ENCODE measurements around the gene KCND3. TPM values are rescaled to one million over a fixed set of nuclear protein-coding genes. Genes with fewer than 3 reads are reported as not detected.

KCND3 gene
- total RNA-seq, 1 donor from 2014 or later, result 0.15 TPM

DNA sequence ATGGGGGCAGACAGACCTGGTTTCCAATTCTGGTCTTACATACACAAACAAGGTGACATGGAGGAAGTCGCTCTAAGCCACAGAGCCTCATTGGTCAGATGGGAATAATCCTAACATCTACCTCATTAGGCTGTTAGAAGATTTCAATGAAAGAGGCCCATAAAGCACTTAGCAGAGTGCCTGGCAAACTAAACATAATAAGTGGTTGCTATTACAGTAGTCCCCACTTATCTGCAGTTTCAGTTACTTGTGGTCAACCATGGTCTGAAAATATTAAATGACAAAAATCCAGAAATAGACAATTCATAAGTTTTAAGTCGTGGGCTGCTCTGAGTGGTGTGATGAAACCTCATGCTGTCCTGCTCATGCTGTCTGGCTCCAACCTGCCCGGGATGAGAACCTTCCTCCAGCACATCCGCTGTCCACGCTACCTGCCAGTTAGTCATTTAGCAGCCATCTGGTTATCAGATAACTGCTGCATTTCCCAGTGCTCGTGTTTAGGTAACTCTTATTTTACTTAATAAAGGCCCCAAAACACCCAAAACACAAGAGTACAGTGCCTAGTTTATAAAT lies 121.5 kb downstream of the KCND3 start:
- no peak overlapping the region for H3K27ac Mint-ChIP-seq (ENCODE audit: unreplicated experiment)
- TF ChIP-seq CTCF (IDR thresholded peaks at IDR 0.05; ENCODE audit: unreplicated experiment), result no peak
- no peak for DNase-seq (ENCODE audit: low spot score)
- H3K27me3 Mint-ChIP-seq (ENCODE audit: unreplicated experiment), result no peaks in the 10 kb centered on the region
- H3K9me3 Mint-ChIP-seq (ENCODE audit: unreplicated experiment), result no peaks in the 10 kb centered on the region
- H3K4me1 Mint-ChIP-seq (ENCODE audit: unreplicated experiment), result peaks cover 19% of the 10 kb centered on the region
- no peak overlapping the region for H3K4me3 Mint-ChIP-seq (ENCODE audit: unreplicated experiment)
- no peaks in the 10 kb centered on the region for H3K36me3 Mint-ChIP-seq (ENCODE audit: low read depth, unreplicated experiment)

- peaks cover 26% of the 10 kb centered on the region for H3K4me1 Mint-ChIP-seq (ENCODE audit: unreplicated experiment)
- DNase-seq (ENCODE audit: low spot score), result peak; percentile 50
- H3K9me3 Mint-ChIP-seq (ENCODE audit: unreplicated experiment), result no peaks in the 10 kb centered on the region
- no peak overlapping the region for H3K4me3 Mint-ChIP-seq (ENCODE audit: unreplicated experiment)
- no peak overlapping the region for H3K27ac Mint-ChIP-seq (ENCODE audit: unreplicated experiment)
- no peaks in the 10 kb centered on the region for H3K36me3 Mint-ChIP-seq (ENCODE audit: low read depth, unreplicated experiment)
- H3K27me3 Mint-ChIP-seq (ENCODE audit: unreplicated experiment), result no peaks in the 10 kb centered on the region
- TF ChIP-seq CTCF (IDR thresholded peaks at IDR 0.05; ENCODE audit: unreplicated experiment), result no peak
Observed at GRCh38 chr1:111864862-111865261, 124.6 kb downstream of the KCND3 start.

- no peak for TF ChIP-seq CTCF (IDR thresholded peaks at IDR 0.05; ENCODE audit: unreplicated experiment)
- H3K4me3 Mint-ChIP-seq (ENCODE audit: unreplicated experiment), result no peak overlapping the region
- no peak overlapping the region for H3K27ac Mint-ChIP-seq (ENCODE audit: unreplicated experiment)
- no peaks in the 10 kb centered on the region for H3K9me3 Mint-ChIP-seq (ENCODE audit: unreplicated experiment)
- peaks cover 26% of the 10 kb centered on the region for H3K4me1 Mint-ChIP-seq (ENCODE audit: unreplicated experiment)
- DNase-seq (ENCODE audit: low spot score), result no peak
- H3K36me3 Mint-ChIP-seq (ENCODE audit: low read depth, unreplicated experiment), result no peaks in the 10 kb centered on the region
- H3K27me3 Mint-ChIP-seq (ENCODE audit: unreplicated experiment), result peaks cover 1% of the 10 kb centered on the region
Observed at GRCh38 chr1:111863401-111863800, 126.1 kb downstream of the KCND3 start.

- Mint-ChIP-seq H3K36me3 (ENCODE audit: low read depth, unreplicated experiment) (no peaks in the 10 kb centered on the region), H3K4me3 (ENCODE audit: unreplicated experiment) (no peak overlapping the region), H3K9me3 (ENCODE audit: unreplicated experiment) (no peaks in the 10 kb centered on the region), H3K27me3 (ENCODE audit: unreplicated experiment) (peaks cover 1% of the 10 kb centered on the region), H3K27ac (ENCODE audit: unreplicated experiment) (no peak overlapping the region), H3K4me1 (ENCODE audit: unreplicated experiment) (peaks cover 26% of the 10 kb centered on the region)
- TF ChIP-seq CTCF (IDR thresholded peaks at IDR 0.05; ENCODE audit: unreplicated experiment), result no peak
- DNase-seq (ENCODE audit: low spot score), result no peak
Observed at GRCh38 chr1:111862599-111862998, 126.9 kb downstream of the KCND3 start.

DNA sequence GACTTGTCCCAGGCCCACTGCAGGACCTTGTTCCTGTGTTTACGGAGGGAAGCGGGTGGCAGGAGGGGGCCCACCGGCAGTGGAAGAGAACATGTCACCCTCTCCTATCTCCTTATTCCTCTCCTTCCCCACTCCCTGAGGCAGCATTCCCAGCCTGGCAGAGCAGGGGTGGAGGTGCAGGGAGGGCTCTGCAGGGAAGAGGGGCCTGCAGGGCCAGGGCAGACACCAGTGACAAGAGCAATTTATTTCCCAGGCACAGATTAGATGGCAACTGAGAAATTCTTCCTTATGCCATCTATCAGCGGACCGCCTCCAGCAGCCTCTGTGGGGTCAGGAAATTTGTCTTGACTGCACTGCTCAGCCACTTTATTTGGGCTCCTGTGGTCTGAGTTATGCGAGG lies 127.9 kb downstream of the KCND3 start:
- Mint-ChIP-seq H3K27me3 (ENCODE audit: unreplicated experiment) (peaks cover 3% of the 10 kb centered on the region), H3K9me3 (ENCODE audit: unreplicated experiment) (no peaks in the 10 kb centered on the region), H3K27ac (ENCODE audit: unreplicated experiment) (no peak overlapping the region), H3K36me3 (ENCODE audit: low read depth, unreplicated experiment) (no peaks in the 10 kb centered on the region), H3K4me3 (ENCODE audit: unreplicated experiment) (no peak overlapping the region), H3K4me1 (ENCODE audit: unreplicated experiment) (peaks cover 26% of the 10 kb centered on the region)
- DNase-seq (ENCODE audit: low spot score), result no peak
- TF ChIP-seq CTCF (IDR thresholded peaks at IDR 0.05; ENCODE audit: unreplicated experiment), result no peak
